ENCODE data around the gene PRPSAP2.

Gene PRPSAP2

DNA sequence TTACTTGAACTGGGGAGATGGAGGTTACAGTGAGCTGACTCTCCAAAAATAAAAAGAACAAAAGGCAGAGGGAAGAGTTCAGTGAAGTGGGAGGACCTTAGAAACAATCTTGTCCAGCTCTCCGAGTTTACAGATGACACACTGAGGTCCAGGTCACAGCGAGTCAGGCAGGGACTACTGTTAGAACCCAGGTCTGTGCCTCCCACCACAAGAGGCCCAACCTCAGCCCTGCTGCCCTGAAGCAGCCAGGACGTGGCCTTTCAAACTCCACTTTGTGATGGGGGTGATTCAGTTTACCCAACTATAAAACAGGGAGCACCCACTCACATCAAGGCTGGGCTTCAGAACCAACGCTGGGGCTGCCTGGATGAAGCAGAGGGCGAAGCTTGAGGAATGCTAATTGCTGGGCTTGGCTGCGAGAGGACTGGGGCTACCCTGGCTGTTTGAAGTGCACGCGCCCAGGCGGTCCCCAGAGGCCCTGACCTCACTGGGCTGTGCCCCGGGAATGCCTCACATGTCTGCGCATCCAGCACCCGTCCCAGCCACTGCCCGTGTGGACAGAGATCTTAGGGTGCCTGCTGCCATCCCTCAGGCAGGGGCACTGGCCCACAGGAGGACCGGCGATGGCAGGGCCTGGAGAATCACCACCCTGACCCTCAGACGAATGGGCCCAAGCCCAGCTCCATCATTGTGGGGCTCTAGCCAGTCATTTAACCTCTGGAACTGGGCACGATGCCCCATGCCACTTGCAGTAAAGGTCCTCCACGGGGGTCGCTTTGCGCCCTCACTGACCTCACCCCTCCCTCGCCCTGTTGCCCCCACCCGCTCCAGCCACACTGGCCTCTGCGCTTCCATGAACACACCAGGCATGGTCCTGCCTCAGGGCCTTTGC, 105.4 kb downstream of the PRPSAP2 start:
- no peak for DNase-seq

DNA sequence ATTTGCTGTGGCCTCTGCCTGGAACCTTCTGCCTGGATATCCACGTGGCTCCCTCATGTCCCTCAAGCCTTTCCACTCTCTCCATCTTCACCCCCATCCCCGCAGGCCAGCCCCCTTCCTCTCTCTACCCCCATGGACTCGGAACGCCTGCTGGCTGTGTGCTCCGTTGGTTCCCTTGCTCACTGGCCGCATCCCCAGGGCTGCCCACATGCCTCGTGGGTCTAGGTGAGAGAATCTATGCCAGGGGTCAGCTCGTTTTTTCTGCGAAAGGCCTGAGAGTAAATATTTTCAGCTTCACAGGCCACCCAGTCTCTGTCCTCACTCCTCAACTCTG, 106.1 kb downstream of the PRPSAP2 start:
- DNase-seq, result no peak

DNA sequence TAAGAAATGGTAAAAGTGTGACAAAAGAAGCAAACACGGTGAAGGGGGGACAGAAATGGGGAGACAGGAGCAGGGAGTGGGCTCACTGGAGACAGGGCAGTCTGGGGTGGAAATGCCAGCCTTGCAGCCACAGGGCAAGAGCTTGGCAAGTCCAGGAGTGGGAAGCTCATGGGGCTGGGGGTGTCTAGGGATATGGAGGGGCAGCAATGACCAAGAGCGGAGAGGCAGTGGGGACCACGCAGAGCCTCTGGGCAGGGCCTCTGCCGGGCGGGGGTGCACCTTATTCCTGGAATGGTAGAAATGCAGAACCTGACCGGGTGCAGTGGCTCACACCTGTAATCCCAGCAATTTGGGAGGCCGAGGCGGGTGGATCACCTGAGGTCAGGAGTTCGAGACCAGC, 106.6 kb downstream of the PRPSAP2 start:
- no peak for DNase-seq

DNA sequence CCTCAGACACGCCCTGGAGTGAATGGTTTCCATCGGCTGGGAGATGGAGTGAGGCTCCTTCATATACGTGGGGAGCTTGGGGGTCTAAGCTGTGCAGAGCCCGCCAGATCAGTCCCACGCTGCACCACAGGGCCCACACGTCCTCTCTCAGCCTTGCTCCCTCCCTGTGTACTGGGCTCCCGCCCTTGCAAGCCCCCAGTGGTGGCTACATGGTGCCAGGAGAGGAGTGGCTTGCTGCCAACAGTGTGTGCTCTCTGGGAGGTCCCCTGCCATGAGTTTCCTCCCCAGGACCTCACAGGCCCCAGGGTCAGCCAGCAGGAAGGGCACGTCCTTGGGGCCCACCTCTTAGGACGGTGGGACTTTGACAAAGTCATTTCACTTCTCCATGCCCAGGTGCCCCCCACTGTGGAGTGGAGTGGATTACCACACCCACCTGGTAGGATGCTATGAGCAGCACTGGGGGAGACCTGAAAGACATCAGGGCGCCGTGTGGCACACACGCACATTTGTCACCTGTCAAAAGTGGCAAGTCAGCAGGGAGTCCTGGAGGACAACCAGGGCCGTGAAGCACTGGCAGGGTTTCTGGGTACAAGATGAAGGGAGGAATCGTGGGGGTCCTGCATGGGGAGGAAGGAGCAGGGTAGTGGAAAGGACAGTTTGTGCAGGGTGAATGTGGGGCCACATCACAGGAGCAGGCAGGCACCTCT, 107.8 kb downstream of the PRPSAP2 start:
- DNase-seq, result no peak

- DNase-seq, result no peak
These were observed 109.1 kb downstream of the PRPSAP2 start for GRCh38 chr17:18966831-18967624.

DNA sequence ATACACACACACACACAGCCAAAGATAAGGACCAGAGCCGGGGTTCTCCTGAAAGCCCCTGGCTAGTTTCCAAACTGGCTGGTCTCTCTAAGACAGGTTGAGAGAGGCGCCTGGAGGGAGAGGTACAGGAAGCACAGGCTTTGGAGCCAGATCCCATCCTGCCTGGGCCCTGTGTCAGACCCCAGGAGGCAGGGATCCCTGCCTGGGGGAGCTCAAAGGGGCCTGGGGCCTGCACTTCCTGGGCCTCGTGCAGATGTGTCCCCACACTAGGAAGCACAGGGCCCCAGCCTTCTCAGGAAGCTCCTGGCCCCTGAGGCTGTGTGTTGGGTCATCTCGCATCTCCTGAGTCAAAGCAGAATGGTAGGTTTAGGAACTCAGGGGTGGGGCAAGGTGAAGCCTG, 110.0 kb downstream of the PRPSAP2 start:
- no peak for DNase-seq

DNA sequence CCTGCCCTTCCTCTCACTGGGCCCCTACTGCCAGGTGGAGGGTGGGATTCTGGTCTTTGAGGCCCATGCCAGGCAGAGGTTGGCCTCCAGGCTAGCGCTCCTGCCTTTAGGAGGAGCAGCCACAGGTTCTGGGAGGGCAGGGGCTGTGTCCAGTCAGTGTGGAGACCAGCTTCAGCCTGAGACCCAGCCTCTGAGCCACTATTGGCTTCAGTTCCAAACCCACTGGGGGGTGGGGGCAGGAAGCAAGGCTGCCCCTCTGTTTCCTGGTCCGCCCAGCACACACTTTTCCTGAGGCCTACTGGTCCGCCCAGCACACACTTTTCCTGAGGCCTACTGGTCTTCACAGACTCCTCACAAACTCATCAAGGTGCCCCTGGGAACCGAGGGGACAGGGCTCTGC, 110.4 kb downstream of the PRPSAP2 start:
- DNase-seq, result no peak

DNA sequence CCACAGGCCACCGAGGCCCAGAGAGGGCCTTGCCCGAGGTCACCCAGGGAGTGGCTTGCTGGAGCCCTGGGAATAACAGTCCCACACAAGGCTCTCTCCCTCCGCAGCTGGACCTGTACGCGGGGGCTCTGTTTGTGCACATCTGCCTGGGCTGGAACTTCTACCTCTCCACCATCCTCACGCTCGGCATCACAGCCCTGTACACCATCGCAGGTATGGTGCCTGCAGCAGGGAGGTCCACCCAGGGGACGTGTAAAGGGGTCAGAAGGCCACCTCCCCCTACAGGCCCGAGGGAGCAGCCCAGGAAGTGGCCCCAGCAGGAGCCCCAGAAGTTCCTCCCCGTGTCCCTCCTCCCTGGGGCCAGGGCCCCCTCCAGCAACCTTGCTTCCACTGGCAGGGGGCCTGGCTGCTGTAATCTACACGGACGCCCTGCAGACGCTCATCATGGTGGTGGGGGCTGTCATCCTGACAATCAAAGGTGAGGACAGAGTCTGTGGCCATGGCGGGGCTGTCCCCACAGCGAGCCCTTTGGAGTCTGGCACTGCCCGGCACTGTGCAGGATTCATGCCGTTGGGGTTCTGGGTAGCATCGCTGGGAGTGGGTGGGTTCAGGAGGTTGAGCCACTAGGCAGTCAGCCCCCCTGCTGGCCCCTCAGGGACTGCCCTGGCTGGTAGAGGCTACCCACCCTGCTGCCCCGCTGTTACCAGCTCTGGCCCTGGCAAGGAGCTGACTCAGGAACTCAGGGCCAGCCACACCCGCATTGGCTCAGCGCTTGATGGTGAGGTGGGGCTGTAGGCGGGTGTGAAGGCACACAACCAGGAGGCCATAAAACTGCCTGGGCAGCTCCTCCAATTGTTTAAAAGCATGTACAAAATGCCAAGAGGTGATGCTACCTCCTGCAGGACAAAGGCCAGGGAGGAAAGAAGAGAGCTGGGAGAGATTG, 111.3 kb downstream of the PRPSAP2 start:
- no peak for DNase-seq

DNA sequence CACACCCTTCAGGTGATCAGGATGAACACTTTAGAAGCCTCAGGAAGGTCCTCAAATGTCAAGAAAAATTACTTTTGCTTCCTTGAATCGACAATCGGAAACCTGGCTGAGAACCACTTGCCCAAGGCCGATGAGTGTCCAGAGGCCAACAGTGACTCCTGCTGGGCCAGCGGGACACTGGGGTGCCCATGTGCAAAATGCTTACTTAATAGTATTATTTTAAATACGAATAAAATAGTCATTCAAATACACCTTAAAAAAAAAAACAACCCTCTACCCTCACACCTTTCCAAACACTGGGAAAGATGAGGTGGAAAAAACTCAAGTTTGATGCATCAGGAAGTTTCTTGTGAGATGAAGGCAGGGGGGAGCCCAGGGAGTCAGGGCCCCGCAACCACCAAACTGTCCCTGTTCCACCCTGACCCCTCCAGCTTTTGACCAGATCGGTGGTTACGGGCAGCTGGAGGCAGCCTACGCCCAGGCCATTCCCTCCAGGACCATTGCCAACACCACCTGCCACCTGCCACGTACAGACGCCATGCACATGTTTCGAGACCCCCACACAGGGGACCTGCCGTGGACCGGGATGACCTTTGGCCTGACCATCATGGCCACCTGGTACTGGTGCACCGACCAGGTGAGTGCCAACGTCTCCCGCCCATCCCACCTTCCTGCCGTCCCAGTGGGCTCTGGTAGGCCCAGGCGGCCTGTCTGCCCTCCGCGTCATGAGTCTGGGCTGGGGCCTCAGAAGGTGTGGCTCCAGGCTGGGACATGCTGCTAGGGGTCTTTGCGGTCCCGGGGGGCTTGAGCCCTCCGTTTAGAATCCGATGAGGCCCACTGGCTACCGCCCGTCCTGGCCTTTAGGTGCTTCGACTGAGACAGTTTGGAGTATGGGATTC, 112.9 kb downstream of the PRPSAP2 start:
- DNase-seq, result no peak

- no peak for DNase-seq
These were observed 113.9 kb downstream of the PRPSAP2 start for GRCh38 chr17:18971801-18972200.

- DNase-seq, result peak; percentile 73
These were observed 116.6 kb downstream of the PRPSAP2 start for GRCh38 chr17:18974407-18975149.

DNA sequence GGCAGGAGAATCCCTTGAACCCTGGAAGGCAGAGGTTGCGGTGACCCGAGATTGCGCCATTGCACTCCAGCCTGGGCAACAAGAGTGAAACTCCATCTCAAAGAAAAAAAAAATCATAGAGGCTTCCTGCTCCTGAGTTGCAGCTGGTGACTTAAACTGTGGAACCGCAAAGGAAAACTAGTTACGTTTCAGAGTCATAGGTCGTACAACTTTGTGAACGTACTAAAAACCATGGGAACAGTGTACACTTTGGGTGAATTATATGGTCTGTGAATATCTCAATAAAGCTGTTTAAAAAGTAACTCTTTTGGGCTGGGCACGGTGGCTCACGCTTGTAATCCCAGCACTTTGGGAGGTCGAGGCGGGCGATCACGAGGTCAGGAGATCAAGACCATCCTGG, 117.7 kb downstream of the PRPSAP2 start:
- no peak for DNase-seq

DNA sequence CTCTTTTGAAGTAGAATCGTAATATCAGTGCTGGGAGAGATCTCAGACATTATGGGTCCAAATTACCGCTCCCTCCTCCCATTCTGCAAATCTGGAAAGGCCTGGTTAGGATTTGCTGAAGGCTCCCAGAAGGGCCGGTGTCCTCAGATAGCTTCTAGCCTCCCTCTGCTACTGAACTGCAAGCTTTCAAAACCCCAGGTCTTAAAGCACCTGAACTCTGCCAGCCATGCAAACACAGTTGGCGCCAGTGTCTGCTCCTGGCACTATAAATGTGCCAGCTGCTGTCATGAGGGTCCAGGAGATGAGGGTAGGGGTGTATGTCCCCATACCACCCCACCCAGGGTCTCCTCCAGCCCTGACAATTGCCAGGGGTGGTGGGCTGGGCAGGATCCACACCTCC, 118.3 kb downstream of the PRPSAP2 start:
- no peak for DNase-seq

GRCh38 chr17:18977021-18977420, 119.1 kb downstream of the PRPSAP2 start:
- no peak for DNase-seq

- no peak for DNase-seq
These were observed 119.7 kb downstream of the PRPSAP2 start for GRCh38 chr17:18977646-18978045.

GRCh38 chr17:18978050-18978449, 120.1 kb downstream of the PRPSAP2 start:
- no peak for DNase-seq

- no peak for DNase-seq
These were observed 120.7 kb downstream of the PRPSAP2 start for GRCh38 chr17:18978655-18979054.
